DMS153 (cell line): ENCODE measurements around the gene FILIP1L.
"Not testable (repeated sequence)": the region's sequence is repeated elsewhere in the genome, so short reads cannot be mapped to it uniquely, and the experiment has no call there.

Source experiments
- DNase-seq: peaks from one replicate; lab custom pipeline; 2025; lab: John Stamatoyannopoulos, UW

Gene FILIP1L

GRCh38 chr3:99841949-99842348, 272.4 kb downstream of the FILIP1L start:
- not testable (repeated sequence) for DNase-seq

GRCh38 chr3:99839613-99840012, 274.7 kb downstream of the FILIP1L start:
- DNase-seq: no peak

GRCh38 chr3:99838755-99839154, 275.5 kb downstream of the FILIP1L start:
- DNase-seq: no peak

GRCh38 chr3:99837715-99838114, 276.6 kb downstream of the FILIP1L start:
- DNase-seq: no peak

GRCh38 chr3:99836681-99837080, 277.6 kb downstream of the FILIP1L start:
- DNase-seq: no peak

- no peak for DNase-seq
Measured at GRCh38 chr3:99834211-99834957, 279.9 kb downstream of the FILIP1L start.

- DNase-seq: no peak
Measured at GRCh38 chr3:99833617-99834205, 280.6 kb downstream of the FILIP1L start.

GRCh38 chr3:99829844-99830243, 284.5 kb downstream of the FILIP1L start:
- DNase-seq: no peak

- DNase-seq: no peak
Measured at GRCh38 chr3:99825004-99825640, 289.2 kb downstream of the FILIP1L start.

- DNase-seq: no peak
Measured at GRCh38 chr3:99823723-99824711, 290.3 kb downstream of the FILIP1L start.

GRCh38 chr3:99818818-99819217, 295.5 kb downstream of the FILIP1L start:
- DNase-seq: no peak

- DNase-seq: peak; percentile 67
Measured at GRCh38 chr3:99817437-99818240, 296.7 kb downstream of the FILIP1L start, which contains the start of gene CMSS1. CMSS1 (plus strand) TSS chr3:99817862.

- no peak for DNase-seq
Measured at GRCh38 chr3:99817047-99817436, 297.3 kb downstream of the FILIP1L start.

GRCh38 chr3:99810403-99810802, 303.9 kb downstream of the FILIP1L start:
- no peak for DNase-seq

GRCh38 chr3:99809565-99809964, 304.7 kb downstream of the FILIP1L start:
- DNase-seq: no peak

GRCh38 chr3:99808163-99808794, 306.0 kb downstream of the FILIP1L start:
- peak; percentile 21 for DNase-seq

- DNase-seq: no peak
Measured at GRCh38 chr3:99805160-99805559, 309.1 kb downstream of the FILIP1L start.

- DNase-seq: no peak
Measured at GRCh38 chr3:99803297-99803696, 311.0 kb downstream of the FILIP1L start.

- no peak for DNase-seq
Measured at GRCh38 chr3:99799422-99799821, 314.9 kb downstream of the FILIP1L start.

GRCh38 chr3:99795573-99795972, 318.7 kb downstream of the FILIP1L start:
- DNase-seq: no peak

GRCh38 chr3:99794485-99794884, 319.8 kb downstream of the FILIP1L start:
- no peak for DNase-seq
